Measurements from ENCODE around the gene CEP128.

Gene CEP128

DNA sequence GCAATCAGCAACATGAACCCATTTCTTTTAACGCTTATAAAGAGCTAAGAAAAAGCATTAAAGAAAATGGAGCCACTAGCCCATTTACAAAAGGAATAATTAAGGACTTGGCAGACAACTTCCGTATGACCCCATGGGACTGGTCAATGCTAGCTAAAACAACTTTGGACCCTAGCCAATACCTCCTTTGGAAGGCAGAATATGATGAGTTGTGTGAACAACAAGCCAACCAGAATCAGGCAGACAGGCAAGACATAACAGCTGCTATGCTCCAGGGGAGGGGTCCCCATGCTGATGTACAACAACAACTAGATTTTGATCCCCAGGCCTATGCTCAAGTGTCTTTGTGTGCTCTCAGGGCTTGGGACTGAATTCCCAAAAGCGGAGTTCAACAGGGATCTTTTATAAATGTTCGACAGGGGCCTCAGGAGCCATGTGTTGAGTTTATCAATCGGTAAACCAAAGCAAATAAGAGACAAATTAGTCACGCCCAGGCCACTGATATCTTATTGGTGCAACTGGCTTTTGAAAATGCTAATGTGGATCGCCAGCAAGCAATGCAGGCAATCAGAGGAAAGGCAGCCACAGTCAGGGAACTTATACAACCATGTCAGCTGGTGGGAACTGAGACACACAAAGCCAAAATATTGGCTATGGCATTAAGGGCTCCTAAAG is 475.9 kb downstream of the CEP128 start:
- no peak for DNase-seq

DNA sequence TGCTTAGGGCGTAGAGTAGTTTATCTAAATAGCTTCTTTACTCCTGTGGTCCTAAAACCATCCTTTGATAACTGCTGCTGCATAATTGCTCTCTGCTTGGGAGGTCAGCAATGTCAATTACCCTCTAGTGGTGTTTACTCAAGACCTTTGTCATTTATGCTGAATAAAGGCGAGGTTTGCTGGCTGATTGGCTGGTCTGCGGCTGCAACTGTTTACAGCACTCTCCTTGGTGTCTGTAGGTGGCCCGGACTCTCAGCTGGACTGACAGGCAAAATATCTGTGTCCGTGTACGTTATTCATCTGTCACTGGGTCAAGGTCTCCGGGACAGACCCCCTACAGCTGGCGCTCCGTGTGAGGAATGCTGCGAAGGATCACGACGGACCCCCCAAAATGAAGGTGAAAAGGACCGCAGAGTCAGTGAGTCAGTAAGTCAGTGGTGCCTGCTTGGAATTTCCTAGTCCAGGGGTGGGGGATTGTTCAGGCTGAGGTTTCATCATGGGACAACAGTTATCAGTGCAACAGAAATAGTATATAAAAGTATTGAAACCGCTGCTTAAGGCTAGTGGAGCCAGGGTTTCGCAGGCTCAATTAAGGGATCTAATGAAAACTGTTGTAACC is 476.9 kb downstream of the CEP128 start:
- DNase-seq, result no peak

DNA sequence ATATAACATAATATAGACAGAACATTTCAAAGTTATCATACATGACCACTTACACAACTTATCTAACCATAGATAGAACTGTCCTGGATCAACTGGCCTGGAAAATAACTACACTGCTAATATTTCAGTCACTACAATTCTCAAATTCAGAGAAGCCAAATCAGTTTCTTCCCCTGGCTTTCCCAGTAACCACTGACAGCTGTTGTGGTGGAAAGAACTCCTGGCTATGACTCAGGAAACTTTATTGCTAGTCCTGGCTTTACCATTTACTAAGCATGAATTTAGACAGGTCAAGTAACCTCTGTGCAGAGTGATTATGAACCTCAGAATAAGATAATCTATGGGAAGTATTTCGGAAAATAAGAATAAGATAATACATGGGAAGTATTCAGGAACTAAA is 485.3 kb downstream of the CEP128 start:
- DNase-seq, result no peak

DNA sequence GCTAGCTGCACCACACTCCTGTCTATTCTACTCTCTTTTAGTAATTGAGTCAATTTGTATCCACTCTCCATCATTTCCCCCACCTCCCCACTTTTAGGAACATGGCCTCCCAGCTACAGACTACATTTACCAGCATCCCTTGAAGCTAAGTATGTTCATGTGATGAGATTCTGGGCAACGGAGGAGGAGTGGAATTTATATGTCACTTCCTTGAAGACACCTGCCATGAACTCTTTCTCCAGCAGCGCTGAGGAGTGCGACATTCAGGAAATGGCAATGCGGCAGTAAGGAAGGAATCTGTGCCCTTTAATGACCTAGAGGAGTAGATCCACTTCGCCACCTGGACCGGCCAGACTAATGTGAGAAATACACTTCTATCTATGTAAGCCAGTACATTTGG is 486.5 kb downstream of the CEP128 start:
- no peak for DNase-seq

DNA sequence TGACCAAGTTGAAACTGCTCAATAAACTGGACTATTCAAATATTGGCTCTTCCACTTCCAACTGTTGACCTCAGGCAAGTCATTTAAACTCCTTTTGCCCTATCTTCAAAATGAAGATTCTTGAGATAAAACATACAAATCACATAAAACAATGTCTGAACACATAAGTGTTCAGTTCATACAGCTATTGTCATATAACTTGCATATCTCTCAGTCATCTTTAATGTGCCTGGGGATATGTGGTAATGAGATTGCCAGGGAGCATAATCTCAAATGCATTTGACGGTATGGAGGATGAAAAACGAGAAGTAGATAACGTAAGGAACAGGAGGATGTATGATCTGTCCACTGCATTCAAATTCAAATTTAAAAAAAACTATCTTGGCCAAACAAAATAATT is 493.3 kb downstream of the CEP128 start:
- no peak for DNase-seq

DNA sequence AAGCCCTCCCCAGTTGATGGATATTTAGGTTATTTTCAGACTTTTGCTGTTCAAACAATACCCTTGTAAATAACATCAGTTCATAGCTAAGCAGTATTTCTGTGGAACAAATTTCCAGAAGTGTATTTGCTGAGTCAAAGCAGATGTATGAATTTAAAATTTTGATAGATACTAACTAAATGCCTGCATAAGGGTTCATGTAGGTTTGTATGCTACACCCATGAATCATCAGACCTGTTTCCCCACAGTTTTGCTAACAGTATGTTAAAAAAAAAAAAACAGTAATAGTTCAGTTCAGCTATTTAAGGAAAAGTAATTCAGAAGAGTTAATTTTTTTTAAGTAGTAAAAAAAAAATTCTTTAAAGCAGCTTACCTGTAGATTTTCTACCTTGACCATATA is 494.1 kb downstream of the CEP128 start:
- no peak for DNase-seq

Data from Kasumi-1 (cell line).